GM23338 (cell line): ENCODE measurements around the gene FBXL20. TPM values are rescaled to one million over a fixed set of nuclear protein-coding genes. Genes with fewer than 3 reads are reported as not detected.

Experiments used
- ATAC-seq: fragments of 200-7000 bp; cut with Tn5 transposase; 3 replicates; pipeline ENCODE4 v1.9.1; 2020
- DNase-seq: peaks from one replicate; pipeline ENCODE4 v3.0.0-alpha.2; 2015; ENCODE audit warnings: low spot score
- H2AFZ ChIP-seq: fragments of 200-600 bp; sonication (generic); 2 replicates; pipeline ENCODE4 v1.8.0; 2016; ENCODE audit warnings: antibody characterized with exemption, mild to moderate bottlenecking, moderate library complexity
- H3F3A ChIP-seq: fragments of 200-600 bp; sonication (generic); replicated peaks from 2 replicates; pipeline ENCODE4 v1.8.0; 2017; ENCODE audit warnings: antibody characterized with exemption, mixed run types, low read depth
- H3K27ac ChIP-seq: fragments of 200-600 bp; sonication (generic); 2 replicates; pipeline ENCODE4 v1.6.1; 2016; ENCODE audit warnings: low read depth
- H3K27me3 ChIP-seq: fragments of 200-600 bp; sonication (generic); 2 replicates; pipeline ENCODE4 v1.8.0; 2016; ENCODE audit warnings: mild to moderate bottlenecking, mixed run types, moderate library complexity; ENCODE audit not compliant: insufficient read depth
- H3K36me3 ChIP-seq: fragments of 200-600 bp; sonication (generic); 2 replicates; pipeline ENCODE4 v1.8.0; 2016; ENCODE audit warnings: mild to moderate bottlenecking; ENCODE audit not compliant: insufficient read depth
- H3K4me1 ChIP-seq: fragments of 200-600 bp; sonication (generic); 2 replicates; pipeline ENCODE4 v1.8.0; 2016; ENCODE audit warnings: mild to moderate bottlenecking, moderate library complexity; ENCODE audit not compliant: insufficient read depth
- H3K4me2 ChIP-seq: fragments of 200-600 bp; sonication (generic); 2 replicates; pipeline ENCODE4 v1.7.1; 2017; ENCODE audit warnings: mixed run types
- H3K4me3 ChIP-seq: fragments of 200-600 bp; sonication (generic); 2 replicates; pipeline ENCODE4 v1.6.1; 2016; ENCODE audit warnings: mixed run types
- H3K79me2 ChIP-seq: fragments of 200-600 bp; sonication (generic); replicated peaks from 2 replicates; pipeline ENCODE4 v1.8.0; 2017; ENCODE audit warnings: mild to moderate bottlenecking; ENCODE audit not compliant: insufficient read depth
- H3K9me2 ChIP-seq: fragments of 200-600 bp; sonication (generic); 2 replicates; pipeline ENCODE4 v1.8.0; 2017; ENCODE audit not compliant: insufficient read depth
- H4K20me1 ChIP-seq: fragments of 200-600 bp; sonication (generic); replicated peaks from 2 replicates; pipeline ENCODE4 v1.8.0; 2017; ENCODE audit warnings: mild to moderate bottlenecking; ENCODE audit not compliant: insufficient read depth
- H3K27ac Mint-ChIP-seq: 2 replicates; pipeline ENCODE4 v1.8.0; 2020; ENCODE audit warnings: inconsistent platforms, mild to moderate bottlenecking, moderate library complexity, mixed read lengths
- H3K27me3 Mint-ChIP-seq: 3 replicates; pipeline ENCODE4 v1.8.0; 2022; ENCODE audit warnings: low read depth, mild to moderate bottlenecking, moderate library complexity, mixed read lengths, inconsistent platforms; ENCODE audit not compliant: insufficient read depth, poor library complexity
- H3K36me3 Mint-ChIP-seq: 3 replicates; pipeline ENCODE4 v1.8.0; 2021; ENCODE audit warnings: low read depth, mild to moderate bottlenecking, inconsistent platforms, moderate library complexity, mixed read lengths
- H3K4me1 Mint-ChIP-seq: 3 replicates; pipeline ENCODE4 v1.8.0; 2020; ENCODE audit warnings: mild to moderate bottlenecking, inconsistent platforms, mixed read lengths
- H3K4me3 Mint-ChIP-seq: 3 replicates; pipeline ENCODE4 v1.8.0; 2021; ENCODE audit warnings: moderate library complexity, mild to moderate bottlenecking, inconsistent platforms, mixed read lengths
- H3K9me3 Mint-ChIP-seq: 3 replicates; pipeline ENCODE4 v1.8.0; 2020; ENCODE audit warnings: moderate library complexity, mild to moderate bottlenecking, inconsistent platforms, mixed read lengths
- CTCF ChIP-seq, 2 experiments: fragments of 200-600 bp in 1 of 2; sonication (generic) in 1 of 2; conservative IDR thresholded peaks; 2 replicates each; pipeline versions ENCODE4 v1.5.1 to v1.6.1; 2016 to 2017; ENCODE audit warnings: antibody characterized with exemption in 2 of 2, low read depth in 2 of 2, mild to moderate bottlenecking in 2 of 2, moderate library complexity in 1 of 2
- EZH2 ChIP-seq: fragments of 200-600 bp; sonication (generic); IDR thresholded peaks from one replicate; pipeline ENCODE4 v1.8.0; 2017; ENCODE audit warnings: antibody characterized with exemption, mild to moderate bottlenecking, low read depth; ENCODE audit not compliant: unreplicated experiment
- EZH2phosphoT487 ChIP-seq: fragments of 200-600 bp; sonication (generic); IDR thresholded peaks from one replicate; pipeline ENCODE4 v1.8.1; 2018; ENCODE audit warnings: antibody characterized with exemption; ENCODE audit not compliant: unreplicated experiment
- JUNB ChIP-seq: IDR thresholded peaks from one replicate; pipeline ENCODE4 v1.6.1; 2016; ENCODE audit warnings: antibody characterized with exemption; ENCODE audit not compliant: unreplicated experiment
- NANOG ChIP-seq: IDR thresholded peaks from 2 replicates; pipeline ENCODE4 v1.6.1; 2016; ENCODE audit warnings: antibody characterized with exemption, borderline replicate concordance
- POLR2AphosphoS5 ChIP-seq: IDR thresholded peaks from 2 replicates; pipeline ENCODE4 v1.6.1; 2016; ENCODE audit warnings: antibody characterized with exemption, low read depth
- REST ChIP-seq: IDR thresholded peaks from one replicate; pipeline ENCODE4 v1.6.1; 2018; ENCODE audit warnings: antibody characterized with exemption; ENCODE audit not compliant: unreplicated experiment
- STAT1 ChIP-seq: IDR thresholded peaks from one replicate; pipeline ENCODE4 v1.6.1; 2016; ENCODE audit warnings: antibody characterized with exemption; ENCODE audit not compliant: unreplicated experiment
- ZNF331 ChIP-seq: fragments of 250-450 bp; sonication (Bioruptor Pico); IDR thresholded peaks from 2 replicates; pipeline ENCODE4 v1.5.0; 2020; ENCODE audit warnings: low read depth, mild to moderate bottlenecking, moderate library complexity
- ZNF462 ChIP-seq: fragments of 250-450 bp; sonication (Bioruptor Pico); IDR thresholded peaks from 2 replicates; pipeline ENCODE4 v1.5.0; 2020; ENCODE audit warnings: mild to moderate bottlenecking, moderate library complexity
- polyA plus RNA-seq: library from polyadenylated mRNA; unstranded; fragments of >200 nt; fragmentation: Nextera tagmentation; extraction: Ambion mirVana; gene quantifications from 2 replicates; pipeline ENCODE4 v1.2.1, GENCODE V29; 2016
- total RNA-seq: library from RNA; depleted of rRNA; stranded (reverse); fragments of >200 nt; shearing (Covaris generic); gene quantifications from 2 replicates; pipeline ENCODE4 v1.2.3, GENCODE V29; 2014

Gene FBXL20
- total and polyA plus RNA-seq, 2 experiments from 2014 or later: 2.9 to 6.9 TPM

GRCh38 chr17:39252788-39253460 lies 148.5 kb downstream of the FBXL20 start:
- H3K4me3 ChIP-seq: no peak overlapping the region
- Mint-ChIP-seq H3K27me3 (peaks cover 4% of the 10 kb centered on the region), H3K4me3 (no peak overlapping the region), H3K4me1 (peaks cover 6% of the 10 kb centered on the region; the same call in 1 of the 3 replicates), H3K36me3 (no peaks in the 10 kb centered on the region), H3K27ac (no peak overlapping the region), H3K9me3 (no peaks in the 10 kb centered on the region)
- no peaks in the 10 kb centered on the region for H4K20me1 ChIP-seq
- H3K4me1 ChIP-seq: 0 out of 2 replicates have a peak, but pooled peaks cover under 1% of the 10 kb centered on the region
- H3F3A ChIP-seq: no peaks in the 10 kb centered on the region
- no peaks in the 10 kb centered on the region for H3K79me2 ChIP-seq
- no peak overlapping the region for H3K27ac ChIP-seq
- H3K4me2 ChIP-seq: no peak overlapping the region
- DNase-seq (peak; percentile 64), ATAC-seq (peak; percentile 98)
- no peaks in the 10 kb centered on the region for H3K36me3 ChIP-seq
- no peak overlapping the region for H2AFZ ChIP-seq
- H3K9me2 ChIP-seq: no peaks in the 10 kb centered on the region
- H3K27me3 ChIP-seq: no peaks in the 10 kb centered on the region
- TF ChIP-seq POLR2AphosphoS5 (no peak), REST (no peak), CTCF (conservative IDR thresholded peaks at IDR 0.05; ENCODE audit: low read depth in 2 of 2) (no peak)

- H3K27me3 Mint-ChIP-seq: peaks cover 5% of the 10 kb centered on the region
- TF ChIP-seq ZNF462 (no peak), EZH2 (no peak), JUNB (no peak), NANOG (no peak), ZNF331 (CRISPR knock-in tag) (no peak), EZH2phosphoT487 (no peak), STAT1 (no peak)
Observed at GRCh38 chr17:39251997-39252396, 149.4 kb downstream of the FBXL20 start.

More at GRCh38 chr17:39251997-39252396, 149.4 kb downstream of the FBXL20 start:
- H3K27ac Mint-ChIP-seq: no peak overlapping the region
- no peak overlapping the region for H3K4me3 Mint-ChIP-seq
- Histone ChIP-seq H3K4me1 (0 out of 2 replicates have a peak, but pooled peaks cover 5% of the 10 kb centered on the region), H3F3A (no peaks in the 10 kb centered on the region), H3K79me2 (no peaks in the 10 kb centered on the region), H4K20me1 (no peaks in the 10 kb centered on the region), H3K36me3 (no peaks in the 10 kb centered on the region), H3K4me2 (no peak overlapping the region), H3K4me3 (no peak overlapping the region), H3K27me3 (no peaks in the 10 kb centered on the region), H3K27ac (no peak overlapping the region), H2AFZ (no peak overlapping the region), H3K9me2 (no peaks in the 10 kb centered on the region)
- H3K36me3 Mint-ChIP-seq: no peaks in the 10 kb centered on the region
- DNase-seq (no peak), ATAC-seq (no peak)
- H3K4me1 Mint-ChIP-seq: peaks cover 10% of the 10 kb centered on the region; the same call in 2 of the 3 replicates
- H3K9me3 Mint-ChIP-seq: no peaks in the 10 kb centered on the region
